Caco-2 (cell line): ENCODE results near the gene CIZ1. TPM values are rescaled to one million over a fixed set of nuclear protein-coding genes. Genes with fewer than 3 reads are reported as not detected.

ENCODE experiments used
- BruUV-seq: library from RNA; stranded (reverse); fragments of 400-500 nt; replicated peaks from 2 replicates; lab custom pipeline; 2021; lab: Mats Ljungman, UMichigan
- CTCF ChIA-PET: fragments of 300-600 bp; sonication (Branson Sonifier 250); formaldehyde crosslinking; loops from one replicate; lab custom pipeline; 2022; ENCODE audit warnings: antibody characterized with exemption; lab: Charles Lee
- POLR2A ChIA-PET: fragments of 300-600 bp; sonication (Branson Sonifier 250); formaldehyde crosslinking; loops from one replicate; lab custom pipeline; 2022; ENCODE audit warnings: antibody characterized with exemption; lab: Charles Lee
- DNase-seq, 2 experiments: peaks; one replicate each; pipeline versions ENCODE4 v3.0.0 to v3.0.0-alpha.2; 2020 to 2022
- H3K27me3 ChIP-seq: replicated peaks from 2 replicates; pipeline ENCODE4 v1.6.0; 2011; ENCODE audit warnings: low read length; ENCODE audit not compliant: control insufficient read depth, insufficient read depth
- H3K36me3 ChIP-seq: 2 replicates; pipeline ENCODE4 v1.5.1; 2011; ENCODE audit warnings: low read length; ENCODE audit not compliant: control insufficient read depth, insufficient read depth
- H3K4me1 ChIP-seq: fragments of 250-450 bp; sonication (Bioruptor Pico); 2 replicates; pipeline ENCODE4 v1.5.1; 2020; ENCODE audit warnings: mild to moderate bottlenecking
- H3K4me3 ChIP-seq: 2 replicates; pipeline ENCODE4 v1.5.1; 2011; ENCODE audit warnings: low read depth, mild to moderate bottlenecking, control low read depth, low read length
- H3K9me3 ChIP-seq: fragments of 250-450 bp; sonication (Bioruptor Pico); 2 replicates; pipeline ENCODE4 v1.5.1; 2020; ENCODE audit warnings: mild to moderate bottlenecking, moderate library complexity
- H3K27ac Mint-ChIP-seq: one replicate; pipeline ENCODE4 v1.8.0; 2022; ENCODE audit warnings: mixed read lengths; ENCODE audit not compliant: unreplicated experiment
- H3K27me3 Mint-ChIP-seq: one replicate; pipeline ENCODE4 v1.8.0; 2022; ENCODE audit warnings: mixed read lengths; ENCODE audit not compliant: insufficient read depth, unreplicated experiment
- H3K36me3 Mint-ChIP-seq: one replicate; pipeline ENCODE4 v1.8.0; 2022; ENCODE audit warnings: mild to moderate bottlenecking, mixed read lengths; ENCODE audit not compliant: insufficient read depth, unreplicated experiment
- H3K4me1 Mint-ChIP-seq: one replicate; pipeline ENCODE4 v1.8.0; 2022; ENCODE audit warnings: low read depth, mixed read lengths; ENCODE audit not compliant: unreplicated experiment
- H3K4me3 Mint-ChIP-seq: one replicate; pipeline ENCODE4 v1.8.0; 2022; ENCODE audit warnings: mild to moderate bottlenecking, moderate library complexity, mixed read lengths; ENCODE audit not compliant: unreplicated experiment
- H3K9me3 Mint-ChIP-seq: one replicate; pipeline ENCODE4 v1.8.0; 2022; ENCODE audit warnings: mixed read lengths; ENCODE audit not compliant: unreplicated experiment
- intact Hi-C: fragments of 100-400 bp; cut with micrococcal nuclease; formaldehyde crosslinking; loops from one replicate; pipeline ENCODE4 v1.10.0; 2022; ENCODE audit not compliant: unreplicated experiment
- total RNA-seq: library from RNA; stranded (reverse); gene quantifications from 2 replicates; pipeline ENCODE4 v1.2.3, GENCODE V29; 2022
- TF ChIP-seq, protein P1 (sequence below), 2 experiments: fragments of 200-600 bp in 1 of 2; IDR thresholded peaks; 1 replicate in 1 of 2; 2 replicates in 1 of 2; pipeline versions ENCODE4 v1.5.1 to v1.8.0; 2011 to 2022; ENCODE audit warnings: antibody characterized with exemption in 1 of 2, control low read depth in 1 of 2, inconsistent platforms in 1 of 2, low read depth in 1 of 2, low read length in 1 of 2, mild to moderate bottlenecking in 1 of 2, moderate library complexity in 1 of 2; ENCODE audit not compliant: insufficient read depth in 1 of 2, severe bottlenecking in 1 of 2, unreplicated experiment in 1 of 2

The CIZ1 gene
- total RNA-seq, 1 experiment from 2014 or later = 187 TPM

- no peak overlapping the region for H3K4me3 ChIP-seq
- no peaks in the 10 kb centered on the region for H3K36me3 ChIP-seq
- ChIA-PET CTCF (no interaction called here), POLR2A (no interaction called here)
- no peaks in the 10 kb centered on the region for H3K36me3 Mint-ChIP-seq
- H3K27me3 Mint-ChIP-seq = no peaks in the 10 kb centered on the region
- H3K4me1 ChIP-seq = no peaks in the 10 kb centered on the region
- no peaks in the 10 kb centered on the region for H3K4me1 Mint-ChIP-seq
- TF ChIP-seq, protein P1, sequence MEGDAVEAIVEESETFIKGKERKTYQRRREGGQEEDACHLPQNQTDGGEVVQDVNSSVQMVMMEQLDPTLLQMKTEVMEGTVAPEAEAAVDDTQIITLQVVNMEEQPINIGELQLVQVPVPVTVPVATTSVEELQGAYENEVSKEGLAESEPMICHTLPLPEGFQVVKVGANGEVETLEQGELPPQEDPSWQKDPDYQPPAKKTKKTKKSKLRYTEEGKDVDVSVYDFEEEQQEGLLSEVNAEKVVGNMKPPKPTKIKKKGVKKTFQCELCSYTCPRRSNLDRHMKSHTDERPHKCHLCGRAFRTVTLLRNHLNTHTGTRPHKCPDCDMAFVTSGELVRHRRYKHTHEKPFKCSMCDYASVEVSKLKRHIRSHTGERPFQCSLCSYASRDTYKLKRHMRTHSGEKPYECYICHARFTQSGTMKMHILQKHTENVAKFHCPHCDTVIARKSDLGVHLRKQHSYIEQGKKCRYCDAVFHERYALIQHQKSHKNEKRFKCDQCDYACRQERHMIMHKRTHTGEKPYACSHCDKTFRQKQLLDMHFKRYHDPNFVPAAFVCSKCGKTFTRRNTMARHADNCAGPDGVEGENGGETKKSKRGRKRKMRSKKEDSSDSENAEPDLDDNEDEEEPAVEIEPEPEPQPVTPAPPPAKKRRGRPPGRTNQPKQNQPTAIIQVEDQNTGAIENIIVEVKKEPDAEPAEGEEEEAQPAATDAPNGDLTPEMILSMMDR (IDR thresholded peaks at IDR 0.05; ENCODE audit: insufficient read depth in 1 of 2, low read depth in 1 of 2, low read length in 1 of 2, severe bottlenecking in 1 of 2, unreplicated experiment in 1 of 2) = no peak
- no peaks in the 10 kb centered on the region for H3K9me3 Mint-ChIP-seq
- peak in 1 of 2 experiments; percentile 30 for DNase-seq
- H3K9me3 ChIP-seq = no peaks in the 10 kb centered on the region
- H3K27me3 ChIP-seq = no peaks in the 10 kb centered on the region
- H3K4me3 Mint-ChIP-seq = no peak overlapping the region
- intact Hi-C loops = no loop called here
- BruUV-seq = no TSS peak
- H3K27ac Mint-ChIP-seq = no peak overlapping the region
Observed at GRCh38 chr9:128153947-128154695, 37.3 kb downstream of the CIZ1 start.

- Histone ChIP-seq H3K4me1 (no peaks in the 10 kb centered on the region), H3K9me3 (no peaks in the 10 kb centered on the region), H3K27me3 (no peaks in the 10 kb centered on the region), H3K36me3 (no peaks in the 10 kb centered on the region), H3K4me3 (no peak overlapping the region)
- H3K4me1 Mint-ChIP-seq = no peaks in the 10 kb centered on the region
- H3K27me3 Mint-ChIP-seq = no peaks in the 10 kb centered on the region
- BruUV-seq = no TSS peak
- H3K27ac Mint-ChIP-seq = no peak overlapping the region
- H3K4me3 Mint-ChIP-seq = no peak overlapping the region
- DNase-seq = peak in 1 of 2 experiments; percentile 38
- H3K9me3 Mint-ChIP-seq = no peaks in the 10 kb centered on the region
- no peaks in the 10 kb centered on the region for H3K36me3 Mint-ChIP-seq
- TF ChIP-seq, protein P1 (IDR thresholded peaks at IDR 0.05; ENCODE audit: insufficient read depth in 1 of 2, low read depth in 1 of 2, low read length in 1 of 2, severe bottlenecking in 1 of 2, unreplicated experiment in 1 of 2) = no peak
- POLR2A ChIA-PET = no interaction called here
- intact Hi-C loops = no loop called here
- CTCF ChIA-PET = no interaction called here
Observed at GRCh38 chr9:128153060-128153946, 38.1 kb downstream of the CIZ1 start.
